Cardiac muscle cell (in vitro differentiated cells and primary cell): ENCODE measurements around the gene PRKCZ. TPM values are rescaled to one million over a fixed set of nuclear protein-coding genes. Genes with fewer than 3 reads are reported as not detected.
"Not testable (repeated sequence)": the region's sequence is repeated elsewhere in the genome, so short reads cannot be mapped to it uniquely, and the experiment has no call there.

Experiments
- DNase-seq, 2 donors: peaks; one replicate each; pipeline versions ENCODE4 v3.0.0 to v3.0.0-alpha.2; 2010 to 2017; ENCODE audit warnings: low read depth in 1 of 2, low spot score in 1 of 2
- H3K27ac ChIP-seq: fragments of 200-600 bp; sonication (generic); 2 replicates; pipeline ENCODE4 v1.5.1; 2016
- H3K27me3 ChIP-seq: fragments of 200-600 bp; sonication (generic); 2 replicates; pipeline ENCODE4 v1.6.0; 2016; ENCODE audit warnings: control low read depth
- H3K36me3 ChIP-seq: fragments of 200-600 bp; sonication (generic); 2 replicates; pipeline ENCODE4 v1.5.1; 2016; ENCODE audit warnings: control low read depth
- H3K4me1 ChIP-seq: fragments of 200-600 bp; sonication (generic); 2 replicates; pipeline ENCODE4 v1.8.1; 2017; ENCODE audit warnings: low read depth, mild to moderate bottlenecking, mixed run types
- H3K4me3 ChIP-seq: fragments of 200-600 bp; sonication (generic); 2 replicates; pipeline ENCODE4 v1.5.1; 2016; ENCODE audit warnings: mild to moderate bottlenecking
- H3K9me3 ChIP-seq: fragments of 200-600 bp; sonication (generic); 2 replicates; pipeline ENCODE4 v1.5.1; 2017; ENCODE audit warnings: low read depth, mild to moderate bottlenecking, control low read depth
- polyA plus RNA-seq: library from polyadenylated mRNA; unstranded; fragments of >200 nt; fragmentation: Nextera tagmentation; extraction: Ambion mirVana; gene quantifications from 2 replicates; pipeline ENCODE4 v1.2.1, GENCODE V29; 2016
- total RNA-seq: library from RNA; depleted of rRNA; stranded (reverse); fragments of >200 nt; gene quantifications from 2 replicates; pipeline ENCODE4 v1.2.3, GENCODE V29; 2016
- TF ChIP-seq, protein P1 (sequence below): IDR thresholded peaks from 2 replicates; pipeline ENCODE4 v1.5.1; 2012; ENCODE audit warnings: low read depth, mild to moderate bottlenecking, low read length

Gene PRKCZ
- total and polyA plus RNA-seq, 2 experiments from 2014 or later: 44.6 to 50.9 TPM

DNA sequence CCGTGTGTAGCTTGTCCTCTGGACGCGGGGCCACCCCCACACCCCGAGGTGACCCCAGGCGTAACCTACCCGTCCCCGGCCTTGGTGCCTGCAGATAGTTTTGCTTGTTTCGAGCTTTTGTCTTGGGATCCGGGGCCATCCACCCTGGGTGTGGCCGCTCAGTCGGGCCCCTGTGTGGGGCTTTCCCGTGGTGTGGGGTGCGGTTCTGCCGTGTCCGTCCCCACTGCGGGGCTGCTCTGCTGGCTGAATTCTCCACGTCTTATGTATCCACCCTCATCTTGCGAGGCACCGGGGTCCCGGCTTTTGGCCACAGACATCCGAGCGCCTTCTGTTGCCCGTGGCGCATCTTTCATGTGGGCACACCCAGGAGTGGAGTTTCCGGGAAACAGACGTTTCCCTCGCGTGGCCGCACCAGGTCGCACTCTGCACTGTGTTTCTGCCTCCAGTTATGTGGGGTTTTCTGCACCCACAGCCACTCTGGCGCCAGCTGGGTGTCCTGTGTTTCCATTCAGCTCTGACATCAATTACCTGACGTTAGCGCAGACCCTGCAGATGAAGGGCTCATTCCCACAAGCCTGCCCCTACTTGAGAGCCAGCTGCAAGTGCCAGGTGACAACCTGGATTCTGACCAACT, 64.9 kb downstream of the PRKCZ start:
- H3K9me3 ChIP-seq: no peaks in the 10 kb centered on the region
- no peaks in the 10 kb centered on the region for H3K27me3 ChIP-seq
- H3K4me3 ChIP-seq: no peak overlapping the region
- no peaks in the 10 kb centered on the region for H3K4me1 ChIP-seq
- no peaks in the 10 kb centered on the region for H3K36me3 ChIP-seq
- TF ChIP-seq, protein P1, sequence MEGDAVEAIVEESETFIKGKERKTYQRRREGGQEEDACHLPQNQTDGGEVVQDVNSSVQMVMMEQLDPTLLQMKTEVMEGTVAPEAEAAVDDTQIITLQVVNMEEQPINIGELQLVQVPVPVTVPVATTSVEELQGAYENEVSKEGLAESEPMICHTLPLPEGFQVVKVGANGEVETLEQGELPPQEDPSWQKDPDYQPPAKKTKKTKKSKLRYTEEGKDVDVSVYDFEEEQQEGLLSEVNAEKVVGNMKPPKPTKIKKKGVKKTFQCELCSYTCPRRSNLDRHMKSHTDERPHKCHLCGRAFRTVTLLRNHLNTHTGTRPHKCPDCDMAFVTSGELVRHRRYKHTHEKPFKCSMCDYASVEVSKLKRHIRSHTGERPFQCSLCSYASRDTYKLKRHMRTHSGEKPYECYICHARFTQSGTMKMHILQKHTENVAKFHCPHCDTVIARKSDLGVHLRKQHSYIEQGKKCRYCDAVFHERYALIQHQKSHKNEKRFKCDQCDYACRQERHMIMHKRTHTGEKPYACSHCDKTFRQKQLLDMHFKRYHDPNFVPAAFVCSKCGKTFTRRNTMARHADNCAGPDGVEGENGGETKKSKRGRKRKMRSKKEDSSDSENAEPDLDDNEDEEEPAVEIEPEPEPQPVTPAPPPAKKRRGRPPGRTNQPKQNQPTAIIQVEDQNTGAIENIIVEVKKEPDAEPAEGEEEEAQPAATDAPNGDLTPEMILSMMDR: no peak
- H3K27ac ChIP-seq: no peak overlapping the region
- no peak for DNase-seq

DNA sequence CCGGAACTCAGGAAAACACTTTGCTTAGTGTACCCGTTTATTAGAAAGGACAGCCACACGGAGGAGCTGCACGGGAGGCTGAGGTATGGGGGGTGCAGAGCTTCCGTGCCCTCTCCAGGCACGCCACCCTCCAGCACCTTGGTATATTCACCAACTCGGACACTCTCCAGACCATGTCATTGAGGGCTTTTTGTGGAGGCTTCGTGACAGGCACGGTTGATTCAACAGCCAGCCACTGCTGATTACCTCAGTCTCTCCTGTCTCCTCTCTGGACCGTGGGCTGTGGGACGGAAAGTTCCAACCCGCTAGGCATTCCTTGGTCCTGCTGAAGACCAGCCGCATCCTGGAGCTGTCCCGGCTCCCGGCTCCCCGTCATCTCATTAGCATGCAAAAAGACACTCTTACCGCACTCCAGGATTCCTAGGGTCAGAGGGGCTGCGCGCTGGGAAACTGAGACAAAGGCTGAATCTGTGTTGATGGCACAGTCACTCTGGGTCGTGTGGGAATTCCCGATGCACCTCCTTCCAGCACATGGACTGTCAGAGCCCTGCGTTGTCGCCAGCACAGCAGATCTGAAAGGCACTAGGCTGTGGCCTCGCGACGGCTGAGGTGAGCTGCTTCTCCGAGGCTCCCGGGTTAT, 65.6 kb downstream of the PRKCZ start:
- H3K4me3 ChIP-seq: no peak overlapping the region
- peak in 1 of 2 donors; percentile 60 for DNase-seq
- H3K36me3 ChIP-seq: no peaks in the 10 kb centered on the region
- H3K4me1 ChIP-seq: no peaks in the 10 kb centered on the region
- no peaks in the 10 kb centered on the region for H3K27me3 ChIP-seq
- TF ChIP-seq, protein P1: no peak
- H3K27ac ChIP-seq: no peak overlapping the region
- no peaks in the 10 kb centered on the region for H3K9me3 ChIP-seq

DNA sequence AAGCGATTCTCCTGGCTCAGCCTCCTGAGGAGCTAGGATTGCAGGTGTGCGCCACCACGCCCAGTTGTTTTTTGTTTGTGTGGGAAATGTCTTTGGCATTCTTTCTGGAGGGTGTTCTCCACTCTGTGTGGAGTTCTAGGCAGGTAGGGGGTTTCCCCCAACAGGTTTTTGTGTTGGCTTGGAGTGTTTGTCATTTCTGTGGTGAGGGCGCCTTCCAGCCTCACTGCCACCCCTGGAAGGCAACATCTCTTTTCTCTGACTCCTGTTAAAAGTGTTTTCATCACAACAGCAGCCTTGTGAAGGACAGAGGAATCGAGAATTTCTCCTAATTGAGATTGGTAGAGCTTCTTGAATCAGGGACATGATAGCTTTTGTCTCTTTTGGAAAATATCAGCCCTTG, 69.7 kb downstream of the PRKCZ start:
- no peak for DNase-seq
- no peaks in the 10 kb centered on the region for H3K36me3 ChIP-seq
- H3K9me3 ChIP-seq: no peaks in the 10 kb centered on the region
- no peaks in the 10 kb centered on the region for H3K27me3 ChIP-seq
- TF ChIP-seq, protein P1: no peak
- H3K4me1 ChIP-seq: no peaks in the 10 kb centered on the region
- no peak overlapping the region for H3K4me3 ChIP-seq
- no peak overlapping the region for H3K27ac ChIP-seq

DNA sequence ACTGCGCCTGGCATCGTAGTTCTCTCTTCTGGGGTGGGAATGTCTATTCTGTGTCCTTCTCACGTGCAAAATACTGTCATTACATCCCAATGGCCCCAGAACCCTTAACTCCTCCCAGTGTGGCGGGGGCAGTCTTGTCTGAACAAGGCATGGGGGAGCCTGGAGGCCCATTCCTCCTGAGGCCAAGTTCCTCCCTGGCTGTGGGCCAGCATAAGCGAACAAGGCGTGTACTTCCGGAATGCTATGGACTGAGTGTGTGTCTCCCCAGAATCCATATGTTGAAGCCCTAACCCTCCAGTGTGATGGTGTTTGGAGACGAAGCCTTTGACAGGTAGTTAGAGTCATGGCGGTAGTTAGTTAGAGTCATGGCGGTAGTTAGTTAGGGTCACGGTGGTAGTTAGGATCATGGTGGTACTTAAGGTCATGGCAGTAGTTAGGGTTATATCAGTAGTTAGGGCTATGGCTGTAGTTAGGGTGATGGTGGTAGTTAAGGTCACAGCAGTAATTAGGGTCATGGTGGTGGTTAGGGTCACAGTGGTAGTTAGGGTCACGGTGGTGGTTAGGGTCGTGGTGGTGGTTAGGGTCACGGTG, 71.0 kb downstream of the PRKCZ start:
- Histone ChIP-seq H3K9me3 (no peaks in the 10 kb centered on the region), H3K36me3 (no peaks in the 10 kb centered on the region), H3K4me3 (no peak overlapping the region), H3K27me3 (no peaks in the 10 kb centered on the region), H3K27ac (no peak overlapping the region), H3K4me1 (no peaks in the 10 kb centered on the region)
- DNase-seq: no peak
- TF ChIP-seq, protein P1: no peak

DNA sequence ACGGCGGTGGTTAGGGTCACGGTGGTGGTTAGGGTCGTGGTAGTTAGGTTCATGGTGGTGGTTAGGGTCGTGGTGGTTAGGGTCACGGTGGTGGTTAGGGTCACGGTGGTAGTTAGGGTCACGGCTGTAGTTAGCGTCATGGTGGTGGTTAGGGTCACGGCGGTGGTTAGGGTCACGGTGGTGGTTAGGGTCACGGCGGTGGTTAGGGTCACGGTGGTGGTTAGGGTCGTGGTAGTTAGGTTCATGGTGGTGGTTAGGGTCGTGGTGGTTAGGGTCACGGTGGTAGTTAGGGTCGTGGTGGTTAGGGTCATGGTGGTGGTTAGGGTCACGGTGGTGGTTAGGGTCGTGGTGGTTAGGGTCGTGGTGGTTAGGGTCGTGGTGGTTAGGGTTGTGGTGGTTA, 71.6 kb downstream of the PRKCZ start:
- not testable (repeated sequence) for H3K4me3 ChIP-seq, DNase-seq, H3K4me1 ChIP-seq, H3K27ac ChIP-seq, H3K9me3 ChIP-seq, H3K27me3 ChIP-seq, H3K36me3 ChIP-seq
